K562 (cell line): ENCODE data around the gene EXOC2. TPM values are rescaled to one million over a fixed set of nuclear protein-coding genes. Genes with fewer than 3 reads are reported as not detected.

Source experiments
- ARID1B ChIP-seq: fragments of 450-650 bp; IDR thresholded peaks from 2 replicates; pipeline ENCODE4 v1.6.1; 2016; ENCODE audit warnings: antibody characterized with exemption, mild to moderate bottlenecking, inconsistent platforms
- BCOR ChIP-seq: fragments of 450-650 bp; IDR thresholded peaks from 2 replicates; pipeline ENCODE4 v1.6.1; 2016
- BHLHE40 ChIP-seq: IDR thresholded peaks from 2 replicates; pipeline ENCODE4 v1.6.1; 2011; ENCODE audit warnings: low read length, improper control_type of control experiment
- CBFA2T2 ChIP-seq: fragments of 450-650 bp; conservative IDR thresholded peaks from 2 replicates; pipeline ENCODE4 v1.6.1; 2017; ENCODE audit warnings: mild to moderate bottlenecking
- CTBP1 ChIP-seq: fragments of 450-650 bp; IDR thresholded peaks from 2 replicates; pipeline ENCODE4 v1.6.1; 2016; ENCODE audit warnings: borderline replicate concordance
- E2F6 ChIP-seq, 2 experiments: IDR thresholded peaks; 2 replicates each; pipeline ENCODE4 v1.6.1; 2011; ENCODE audit warnings: borderline replicate concordance in 1 of 2, control low read depth in 1 of 2, low read depth in 1 of 2, low read length in 1 of 2, mild to moderate bottlenecking in 1 of 2, mixed read lengths in 1 of 2, moderate library complexity in 1 of 2; ENCODE audit not compliant: insufficient read depth in 1 of 2, insufficient read length in 1 of 2, poor library complexity in 1 of 2, severe bottlenecking in 1 of 2; ENCODE audit errors: extremely low read depth in 1 of 2
- EP300 ChIP-seq: IDR thresholded peaks from 2 replicates; pipeline ENCODE4 v1.6.1; 2012; ENCODE audit warnings: low read length, improper control_type of control experiment
- FOXJ3 ChIP-seq: sonication (generic); formaldehyde crosslinking; IDR thresholded peaks from 2 replicates; pipeline ENCODE4 v1.4.0; 2020; ENCODE audit warnings: mild to moderate bottlenecking, missing genetic modification reagents
- HDAC1 ChIP-seq, 2 experiments: fragments of 450-650 bp; IDR thresholded peaks; 2 replicates each; pipeline ENCODE4 v1.6.1; 2016 to 2017; ENCODE audit warnings: inconsistent platforms in 1 of 2, mild to moderate bottlenecking in 1 of 2, moderate library complexity in 1 of 2
- HMGN3 ChIP-seq: IDR thresholded peaks from 2 replicates; pipeline ENCODE4 v1.6.1; 2011; ENCODE audit warnings: borderline replicate concordance, low read depth, mild to moderate bottlenecking, mixed read lengths, low read length; ENCODE audit not compliant: insufficient read length; ENCODE audit errors: extremely low read depth
- NFIC ChIP-seq: fragments of 450-650 bp; IDR thresholded peaks from 2 replicates; pipeline ENCODE4 v1.6.1; 2017; ENCODE audit warnings: mild to moderate bottlenecking, inconsistent platforms
- POLR2AphosphoS5 ChIP-seq: IDR thresholded peaks from 2 replicates; pipeline ENCODE4 v1.6.1; 2011; ENCODE audit warnings: mild to moderate bottlenecking, low read depth, low read length, moderate library complexity; ENCODE audit not compliant: control insufficient read depth, insufficient read depth
- RBM14 ChIP-seq: fragments of 200-400 bp; formaldehyde crosslinking; IDR thresholded peaks from 2 replicates; pipeline ENCODE4 v1.6.1; 2018; ENCODE audit warnings: low read depth, mild to moderate bottlenecking, low read length, moderate library complexity, borderline replicate concordance; ENCODE audit not compliant: insufficient read depth
- RFX5 ChIP-seq: IDR thresholded peaks from 2 replicates; pipeline ENCODE4 v1.6.1; 2011; ENCODE audit warnings: low read depth, mild to moderate bottlenecking, improper control_type of control experiment, low read length
- RNF2 ChIP-seq: sonication (generic); IDR thresholded peaks from 2 replicates; pipeline ENCODE4 v1.6.1; 2016
- SLC30A9 ChIP-seq: fragments of 250-450 bp; sonication (Bioruptor Pico); IDR thresholded peaks from 2 replicates; pipeline ENCODE4 v1.8.0; 2022; ENCODE audit warnings: mild to moderate bottlenecking, moderate library complexity
- SMARCC2 ChIP-seq: fragments of 450-650 bp; IDR thresholded peaks from 2 replicates; pipeline ENCODE4 v1.6.1; 2017; ENCODE audit warnings: antibody characterized with exemption, moderate library complexity, mild to moderate bottlenecking, low read depth
- SMARCE1 ChIP-seq: fragments of 450-650 bp; IDR thresholded peaks from 2 replicates; pipeline ENCODE4 v1.7.1; 2016; ENCODE audit warnings: mild to moderate bottlenecking
- SOX6 ChIP-seq: fragments of 450-650 bp; IDR thresholded peaks from 2 replicates; pipeline ENCODE4 v1.6.1; 2014; ENCODE audit warnings: mild to moderate bottlenecking
- TAL1 ChIP-seq: fragments of 450-650 bp; IDR thresholded peaks from 2 replicates; pipeline ENCODE4 v1.6.1; 2016; ENCODE audit warnings: mild to moderate bottlenecking
- TEAD4 ChIP-seq, 2 experiments: sonication (generic) in 1 of 2; formaldehyde crosslinking in 1 of 2; IDR thresholded peaks; 2 replicates each; pipeline versions ENCODE4 v1.6.1 to v1.8.0; 2012 to 2022; ENCODE audit warnings: borderline replicate concordance in 1 of 2, inconsistent platforms in 1 of 2, low read length in 1 of 2, mild to moderate bottlenecking in 1 of 2, missing genetic modification reagents in 1 of 2
- TOE1 ChIP-seq, 2 experiments: fragments of 450-650 bp in 1 of 2; sonication (generic) in 1 of 2; formaldehyde crosslinking in 1 of 2; IDR thresholded peaks; 2 replicates each; pipeline versions ENCODE4 v1.7.1 to v1.8.0; 2016 to 2022; ENCODE audit warnings: borderline replicate concordance in 2 of 2, mild to moderate bottlenecking in 2 of 2, antibody characterized with exemption in 1 of 2, inconsistent platforms in 1 of 2, low read depth in 1 of 2, missing genetic modification reagents in 1 of 2, moderate library complexity in 1 of 2
- TRIM24 ChIP-seq, 2 experiments: fragments of 450-650 bp; IDR thresholded peaks; 2 replicates each; pipeline ENCODE4 v1.6.1; 2016
- TRIM25 ChIP-seq: fragments of 450-650 bp; IDR thresholded peaks from 2 replicates; pipeline ENCODE4 v1.7.0; 2016; ENCODE audit warnings: borderline replicate concordance
- ZBTB26 ChIP-seq: fragments of 450-650 bp; formaldehyde crosslinking; IDR thresholded peaks from 2 replicates; pipeline ENCODE4 v1.4.0; 2022; ENCODE audit warnings: missing genetic modification characterization
- ZFX ChIP-seq: sonication (generic); formaldehyde crosslinking; IDR thresholded peaks from 2 replicates; pipeline ENCODE4 v1.8.0; 2022; ENCODE audit warnings: mild to moderate bottlenecking, missing genetic modification reagents, moderate library complexity
- polyA plus RNA-seq, 8 experiments: library from polyadenylated mRNA; depleted of rRNA in 4 of 8; stranded (reverse) in 5 of 8; unstranded in 3 of 8; fragments of >200 nt; fragmentation: Nextera tagmentation in 2 of 8; fragmentation: Illumina TruSeq in 1 of 8; extraction: Ambion mirVana in 2 of 8; extraction: Trizol in 1 of 8; gene quantifications; 2 replicates each; pipeline versions ENCODE4 v1.2.1 to v1.2.3, GENCODE V29; 2011 to 2014; ENCODE audit warnings: inconsistent platforms in 1 of 8, missing spikeins in 1 of 8
- total RNA-seq, 7 experiments: library from RNA; depleted of rRNA in 6 of 7; stranded (reverse); fragments of >200 nt in 6 of 7; fragmentation: Illumina TruSeq in 2 of 7; extraction: Trizol in 2 of 7; gene quantifications; 2 replicates each; pipeline versions ENCODE4 v1.2.1 to v1.2.3, GENCODE V29; 2011 to 2021; ENCODE audit warnings: low replicate concordance in 1 of 7

Gene EXOC2
- total and polyA plus RNA-seq, 9 of the 15 experiments (the other 6 are each of a cell fraction or from before 2014, with no cell fraction given), result 12.2 to 30.2 (median 24.2) TPM

GRCh38 chr6:604579-604978, 88.4 kb downstream of the EXOC2 start (continued):
- TF ChIP-seq TRIM25 (no peak), SMARCC2 (peak; percentile 31; the same call in 1 of the 2 replicates), TEAD4 (IDR thresholded peaks at IDR 0.05; ENCODE audit: low read length) (peak; percentile 69), TEAD4 (CRISPR knock-in tag; IDR thresholded peaks at IDR 0.05; ENCODE audit: borderline replicate concordance) (no peak), CTBP1 (peak; percentile 41; the same call in 1 of the 2 replicates), SMARCE1 (peak; percentile 48; the same call in 1 of the 2 replicates), RFX5 (no peak), RBM14 (no peak), ZBTB26 (CRISPR knock-in tag) (no peak), HDAC1 (IDR thresholded peaks at IDR 0.05) (peak in 1 of 2 experiments; percentile 57; a peak in 2 of 4 replicates), TOE1 (IDR thresholded peaks at IDR 0.05; ENCODE audit: borderline replicate concordance) (no peak), TOE1 (CRISPR knock-in tag; IDR thresholded peaks at IDR 0.05; ENCODE audit: borderline replicate concordance, low read depth) (no peak), EP300 (peak; percentile 57; the same call in 1 of the 2 replicates), ZFX (CRISPR knock-in tag) (peak; percentile 38; the same call in 1 of the 2 replicates), CBFA2T2 (peak; percentile 82), BHLHE40 (peak; percentile 57; the same call in 1 of the 2 replicates), SOX6 (0 out of 2 replicates have a peak, but pooled peaks have one; percentile 10), RNF2 (no peak), BCOR (0 out of 2 replicates have a peak, but pooled peaks have one; percentile 17), E2F6 (IDR thresholded peaks at IDR 0.05; ENCODE audit: borderline replicate concordance in 1 of 2, extremely low read depth in 1 of 2, insufficient read depth in 1 of 2, insufficient read length in 1 of 2, low read depth in 1 of 2, low read length in 1 of 2, poor library complexity in 1 of 2, severe bottlenecking in 1 of 2) (peak in 1 of 2 experiments; percentile 62), NFIC (peak; percentile 54), HMGN3 (peak; percentile 72), SLC30A9 (CRISPR knock-in tag) (no peak), TAL1 (peak; percentile 75; the same call in 1 of the 2 replicates), ARID1B (peak; percentile 83), TRIM24 (IDR thresholded peaks at IDR 0.05) (peak; percentile 51 to 66; a peak in 3 of 4 replicates), FOXJ3 (CRISPR knock-in tag) (no peak), POLR2AphosphoS5 (0 out of 2 replicates have a peak, but pooled peaks have one; percentile 33)
